ENCODE measurements around the gene ISYNA1.

DNA sequence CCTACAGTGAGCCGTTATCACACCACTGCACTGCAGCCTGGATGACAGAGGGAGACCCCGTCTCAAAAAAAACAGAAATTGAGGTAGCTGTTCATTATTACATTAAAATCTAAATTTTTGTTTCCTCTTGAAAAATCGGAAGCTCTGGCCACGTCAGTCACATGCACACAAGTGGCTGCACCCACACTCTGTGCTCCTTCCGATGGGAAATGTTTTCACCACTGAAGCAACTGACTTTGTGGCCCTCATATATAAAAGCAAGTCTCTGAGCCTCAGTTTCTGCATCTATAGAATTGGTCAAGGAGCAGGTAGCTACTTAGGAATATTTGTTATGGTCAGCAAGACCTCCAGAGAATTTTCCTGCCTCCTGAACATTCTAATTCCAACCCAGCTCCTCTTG is 45.0 kb downstream of the ISYNA1 start:
- TF ChIP-seq CTCF (IDR thresholded peaks at IDR 0.05) (no peak), EZH2 (IDR thresholded peaks at IDR 0.05; ENCODE audit: borderline replicate concordance, insufficient read depth, low read depth, low read length, poor library complexity, severe bottlenecking) (no peak)
